Uterus (tissue), 4 donors: ENCODE results near the gene SPANXD. TPM values are rescaled to one million over a fixed set of nuclear protein-coding genes. Genes with fewer than 3 reads are reported as not detected.

Source experiments
- DNase-seq, 2 donors: peaks; one replicate each; pipeline ENCODE4 v3.0.0-alpha.2; 2019 to 2020
- H3K27ac ChIP-seq, 2 donors: fragments of 200-600 bp; sonication (generic); 1 replicate in 1 of 2; 2 replicates in 1 of 2; pipeline ENCODE4 v1.5.1; 2016 to 2018
- H3K27me3 ChIP-seq, 2 donors: fragments of 200-600 bp; sonication (generic); one replicate each; pipeline ENCODE4 v1.5.1; 2018 to 2019; ENCODE audit warnings: control low read depth in 1 of 2
- H3K36me3 ChIP-seq, 2 donors: fragments of 200-600 bp; sonication (generic); one replicate each; pipeline ENCODE4 v1.5.1; 2019; ENCODE audit warnings: control low read depth in 1 of 2
- H3K4me1 ChIP-seq, 2 donors: fragments of 200-600 bp; sonication (generic); one replicate each; pipeline ENCODE4 v1.5.1; 2018 to 2019; ENCODE audit warnings: control low read depth in 1 of 2
- H3K4me3 ChIP-seq, 2 donors: fragments of 200-600 bp; sonication (generic); 1 replicate in 1 of 2; 2 replicates in 1 of 2; pipeline ENCODE4 v1.5.1; 2018 to 2019; ENCODE audit warnings: mild to moderate bottlenecking in 1 of 2
- H3K9me3 ChIP-seq, 2 donors: fragments of 200-600 bp; sonication (generic); one replicate each; pipeline ENCODE4 v1.5.1; 2019; ENCODE audit warnings: control low read depth in 1 of 2
- CTCF ChIP-seq, 4 experiments: fragments of 200-600 bp in 2 of 4; fragments of 450-650 bp in 2 of 4; sonication (generic) in 2 of 4; IDR thresholded peaks; one replicate each; pipeline ENCODE4 v1.5.1; 2016 to 2019; ENCODE audit warnings: antibody characterized with exemption in 4 of 4, mild to moderate bottlenecking in 2 of 4, moderate library complexity in 1 of 4
- POLR2A ChIP-seq, 2 donors: fragments of 450-650 bp; IDR thresholded peaks; one replicate each; pipeline ENCODE4 v1.6.1; 2016; ENCODE audit warnings: antibody characterized with exemption in 2 of 2, mild to moderate bottlenecking in 1 of 2, moderate library complexity in 1 of 2
- intact Hi-C: fragments of 100-400 bp; cut with DNase I; formaldehyde crosslinking; loops from one replicate; pipeline ENCODE4 v1.15.1; 2023; ENCODE audit warnings: low total_unique reads
- total RNA-seq, 4 donors: library from RNA; depleted of rRNA in 3 of 4; stranded (reverse); fragments of >200 nt in 3 of 4; gene quantifications; one replicate each; pipeline versions ENCODE4 v1.1.0 to v1.2.4, GENCODE V29; 2014 to 2023
- donor health status: DM: yes; HTN: yes; CAD: no.

SPANXD gene
- total RNA-seq, 4 donors from 2014 or later: not detected

- no peak for DNase-seq
- Histone ChIP-seq H3K4me1 (no peaks in the 10 kb centered on the region), H3K36me3 (no peaks in the 10 kb centered on the region), H3K27ac (no peak overlapping the region), H3K9me3 (no peaks in the 10 kb centered on the region), H3K27me3 (no peaks in the 10 kb centered on the region), H3K4me3 (no peak overlapping the region)
- intact Hi-C loops: no loop called here
- TF ChIP-seq CTCF (IDR thresholded peaks at IDR 0.05) (no peak), POLR2A (IDR thresholded peaks at IDR 0.05) (no peak)
Observed at GRCh38 chrX:141662781-141663180, 35.8 kb downstream of the SPANXD start.

DNA sequence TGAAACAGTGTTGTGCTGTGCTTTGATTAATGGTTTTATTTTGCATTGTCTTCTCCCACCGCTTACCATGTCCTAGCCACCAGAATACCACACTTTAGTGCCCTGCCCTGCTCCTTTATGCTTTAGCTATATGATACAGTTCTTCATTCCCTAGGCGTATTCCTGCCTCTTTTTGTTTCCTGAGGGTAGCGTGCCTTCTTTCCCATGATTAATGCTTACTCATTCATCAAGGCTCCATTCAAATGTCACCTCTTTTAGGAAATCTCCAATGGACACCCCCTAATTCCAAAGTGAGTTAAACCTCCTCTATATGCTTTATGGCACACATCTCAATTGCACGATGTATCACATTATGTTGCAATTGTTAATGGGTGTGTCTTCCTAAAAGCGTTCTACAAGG is 46.3 kb downstream of the SPANXD start:
- H3K4me3 ChIP-seq: no peak overlapping the region
- no peak for DNase-seq
- no peaks in the 10 kb centered on the region for H3K27me3 ChIP-seq
- H3K27ac ChIP-seq: no peak overlapping the region
- intact Hi-C loops: no loop called here
- H3K4me1 ChIP-seq: no peaks in the 10 kb centered on the region
- H3K36me3 ChIP-seq: no peaks in the 10 kb centered on the region
- H3K9me3 ChIP-seq: no peaks in the 10 kb centered on the region
- TF ChIP-seq POLR2A (IDR thresholded peaks at IDR 0.05) (no peak), CTCF (IDR thresholded peaks at IDR 0.05) (no peak)

Other genes with a start within 250 kb of the SPANXD start
- gene SPANXA1, start 114.0 kb downstream of the SPANXD start, total RNA-seq: not detected
- not detected for gene SPANXA2, start 109.0 kb downstream of the SPANXD start, total RNA-seq
- gene MAGEC3, start 139.6 kb upstream of the SPANXD start, total RNA-seq: under 1 TPM in 1 of 4 donors, not detected in 3; 0.70 TPM
- gene MAGEC1, start 205.2 kb upstream of the SPANXD start, total RNA-seq: not detected